ENCODE measurements around the gene SORCS3. TPM values are rescaled to one million over a fixed set of nuclear protein-coding genes. Genes with fewer than 3 reads are reported as not detected.

The SORCS3 gene
- total and polyA plus RNA-seq, 2 of the 13 experiments (the other 11 are each of a cell fraction or from before 2014, with no cell fraction given), result 0.07 TPM; not detected in 1

GRCh38 chr10:104895541-104895940 lies 254.5 kb downstream of the SORCS3 start:
- POLR2A ChIA-PET, result no interaction called here
- no peaks in the 10 kb centered on the region for H3K4me1 ChIP-seq (ENCODE audit: insufficient read depth, low read length)
- no peak for TF ChIP-seq MTERF4 (CRISPR knock-in tag; IDR thresholded peaks at IDR 0.05)
- intact Hi-C loops (cut with micrococcal nuclease; ENCODE audit: unreplicated experiment) (no loop called here), in situ Hi-C loops (cut with HindIII; ENCODE audit: extremely low pct_ligation_motif_present, low pct_unique_long_range_greater_than_20kb) (no loop called here)
- H3K9me3 ChIP-seq (ENCODE audit: low read length), result no peaks in the 10 kb centered on the region
- no peaks in the 10 kb centered on the region for H3K36me3 ChIP-seq (replicated peaks in 1 of 2; ENCODE audit: control insufficient read depth in 1 of 2, insufficient read depth in 2 of 2, low read length in 2 of 2)
- no peak for DNase-seq (ENCODE audit: low spot score)
- H3K4me2 ChIP-seq (ENCODE audit: low read depth, low read length), result no peak overlapping the region
- peaks cover 0 to 6% of the 10 kb centered on the region in 2 experiments; a peak in 1 of 5 replicates for H3K27me3 ChIP-seq (ENCODE audit: control insufficient read depth in 1 of 2, insufficient read depth in 2 of 2, low read length in 2 of 2)
- no TSS peak for BruUV-seq (replicated peaks)
- no peak overlapping the region for H3K4me3 ChIP-seq (replicated peaks in 1 of 3; ENCODE audit: insufficient read depth in 1 of 3, low read depth in 2 of 3, low read length in 3 of 3)
- WGBS (ENCODE audit: low lambda C conversion rate), result 0% methylated on average over 1 of the region's 1 CpG
- no peak overlapping the region for H3K27ac ChIP-seq (ENCODE audit: extremely low read length, insufficient read depth, low read length)
- H2AFZ ChIP-seq (ENCODE audit: low read length), result no peak overlapping the region
- CTCF ChIA-PET (ENCODE audit: low intra/inter-chr PET ratio, low total read pairs), result no interaction called here
- H3K79me2 ChIP-seq (ENCODE audit: insufficient read depth, low read length), result no peaks in the 10 kb centered on the region
- no peak overlapping the region for H3K9ac ChIP-seq (ENCODE audit: insufficient read depth, low read depth, low read length)
- no peaks in the 10 kb centered on the region for H4K20me1 ChIP-seq (ENCODE audit: insufficient read depth, low read length)
- no peak for ATAC-seq
- FAIRE-seq, result no peak

GRCh38 chr10:104895981-104896380 lies 254.9 kb downstream of the SORCS3 start:
- no peak overlapping the region for H3K4me2 ChIP-seq (ENCODE audit: low read depth, low read length)
- no peak overlapping the region for H3K4me3 ChIP-seq (replicated peaks in 1 of 3; ENCODE audit: insufficient read depth in 1 of 3, low read depth in 2 of 3, low read length in 3 of 3)
- no TSS peak for BruUV-seq (replicated peaks)
- no peaks in the 10 kb centered on the region for H3K79me2 ChIP-seq (ENCODE audit: insufficient read depth, low read length)
- peaks cover 0 to 6% of the 10 kb centered on the region in 2 experiments; a peak in 1 of 5 replicates for H3K27me3 ChIP-seq (ENCODE audit: control insufficient read depth in 1 of 2, insufficient read depth in 2 of 2, low read length in 2 of 2)
- no peak overlapping the region for H3K27ac ChIP-seq (ENCODE audit: extremely low read length, insufficient read depth, low read length)
- H3K36me3 ChIP-seq (replicated peaks in 1 of 2; ENCODE audit: control insufficient read depth in 1 of 2, insufficient read depth in 2 of 2, low read length in 2 of 2), result no peaks in the 10 kb centered on the region
- H2AFZ ChIP-seq (ENCODE audit: low read length), result no peak overlapping the region
- ChIA-PET POLR2A (no interaction called here), CTCF (ENCODE audit: low intra/inter-chr PET ratio, low total read pairs) (no interaction called here)
- DNase-seq (ENCODE audit: low spot score), result no peak
- no peaks in the 10 kb centered on the region for H4K20me1 ChIP-seq (ENCODE audit: insufficient read depth, low read length)
- H3K9ac ChIP-seq (ENCODE audit: insufficient read depth, low read depth, low read length), result no peak overlapping the region
- no peak for FAIRE-seq
- whole genome bisulfite sequencing (ENCODE audit: low lambda C conversion rate), result 0% methylated on average over 1 of the region's 1 CpG
- H3K9me3 ChIP-seq (ENCODE audit: low read length), result no peaks in the 10 kb centered on the region
- TF ChIP-seq TBL1XR1 (IDR thresholded peaks at IDR 0.05; ENCODE audit: borderline replicate concordance, low read length, partially characterized antibody) (no peak), SALL2 (CRISPR knock-in tag; IDR thresholded peaks at IDR 0.05) (no peak), ZNF407 (CRISPR knock-in tag; IDR thresholded peaks at IDR 0.05; ENCODE audit: not compliant biosample characterization) (no peak), ZNF484 (CRISPR knock-in tag; IDR thresholded peaks at IDR 0.05; ENCODE audit: borderline replicate concordance, low read depth) (no peak)
- no peak for ATAC-seq
- in situ Hi-C loops (cut with HindIII; ENCODE audit: extremely low pct_ligation_motif_present, low pct_unique_long_range_greater_than_20kb) (no loop called here), intact Hi-C loops (cut with micrococcal nuclease; ENCODE audit: unreplicated experiment) (no loop called here)
- H3K4me1 ChIP-seq (ENCODE audit: insufficient read depth, low read length), result no peaks in the 10 kb centered on the region

All from HepG2 (cell line).